WERI-Rb-1 (cell line): Measurements from ENCODE around the gene CASR.
A peak's percentile ranks its signal among the peaks of the same experiment; 100 is the strongest.

Experiments used
- DNase-seq: peaks from one replicate; pipeline ENCODE4 v3.0.0-alpha.2; 2020
- H3K27ac ChIP-seq: fragments of 250-450 bp; sonication (Bioruptor Pico); 2 replicates; pipeline ENCODE4 v1.5.1; 2020; ENCODE audit warnings: mild to moderate bottlenecking, moderate library complexity
- H3K27me3 ChIP-seq: fragments of 250-450 bp; sonication (Bioruptor Pico); 2 replicates; pipeline ENCODE4 v1.5.1; 2021; ENCODE audit warnings: mild to moderate bottlenecking, low read depth, moderate library complexity; ENCODE audit not compliant: insufficient read depth, severe bottlenecking
- H3K36me3 ChIP-seq: fragments of 250-450 bp; sonication (Bioruptor Pico); 2 replicates; pipeline ENCODE4 v1.5.1; 2020; ENCODE audit warnings: mild to moderate bottlenecking, moderate library complexity
- H3K4me3 ChIP-seq: 2 replicates; pipeline ENCODE4 v1.5.1; 2011; ENCODE audit warnings: low read depth, mild to moderate bottlenecking, control low read depth, low read length
- H3K9me3 ChIP-seq: fragments of 250-450 bp; sonication (Bioruptor Pico); 2 replicates; pipeline ENCODE4 v1.5.1; 2021; ENCODE audit warnings: mild to moderate bottlenecking, moderate library complexity; ENCODE audit not compliant: severe bottlenecking
- TF ChIP-seq, protein P1 (sequence below): IDR thresholded peaks from 2 replicates; pipeline ENCODE4 v1.5.1; 2011; ENCODE audit warnings: low read depth, mild to moderate bottlenecking, control low read depth, inconsistent platforms, low read length

Gene CASR

DNA sequence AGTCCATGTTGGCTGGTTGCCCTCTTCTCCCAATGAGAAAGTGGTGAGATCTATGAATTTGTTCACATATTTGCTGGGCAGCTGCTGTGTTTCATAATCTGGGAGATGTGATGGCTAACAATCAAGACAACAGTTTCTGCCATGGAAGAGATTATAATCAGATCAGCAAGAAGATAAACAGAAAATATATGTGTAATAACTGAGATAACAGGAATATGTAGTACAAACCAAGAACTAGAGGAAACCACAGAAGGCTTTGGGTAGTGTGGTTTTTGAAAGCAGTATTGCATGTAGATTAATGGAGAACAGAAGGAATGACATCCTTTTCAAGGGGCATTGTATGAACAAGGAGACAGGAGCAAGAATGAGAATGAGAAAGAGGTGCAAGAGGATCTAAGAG, 129.4 kb downstream of the CASR start:
- TF ChIP-seq, protein P1, sequence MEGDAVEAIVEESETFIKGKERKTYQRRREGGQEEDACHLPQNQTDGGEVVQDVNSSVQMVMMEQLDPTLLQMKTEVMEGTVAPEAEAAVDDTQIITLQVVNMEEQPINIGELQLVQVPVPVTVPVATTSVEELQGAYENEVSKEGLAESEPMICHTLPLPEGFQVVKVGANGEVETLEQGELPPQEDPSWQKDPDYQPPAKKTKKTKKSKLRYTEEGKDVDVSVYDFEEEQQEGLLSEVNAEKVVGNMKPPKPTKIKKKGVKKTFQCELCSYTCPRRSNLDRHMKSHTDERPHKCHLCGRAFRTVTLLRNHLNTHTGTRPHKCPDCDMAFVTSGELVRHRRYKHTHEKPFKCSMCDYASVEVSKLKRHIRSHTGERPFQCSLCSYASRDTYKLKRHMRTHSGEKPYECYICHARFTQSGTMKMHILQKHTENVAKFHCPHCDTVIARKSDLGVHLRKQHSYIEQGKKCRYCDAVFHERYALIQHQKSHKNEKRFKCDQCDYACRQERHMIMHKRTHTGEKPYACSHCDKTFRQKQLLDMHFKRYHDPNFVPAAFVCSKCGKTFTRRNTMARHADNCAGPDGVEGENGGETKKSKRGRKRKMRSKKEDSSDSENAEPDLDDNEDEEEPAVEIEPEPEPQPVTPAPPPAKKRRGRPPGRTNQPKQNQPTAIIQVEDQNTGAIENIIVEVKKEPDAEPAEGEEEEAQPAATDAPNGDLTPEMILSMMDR = no peak
- peaks cover 9% of the 10 kb centered on the region for H3K27me3 ChIP-seq
- no peak overlapping the region for H3K27ac ChIP-seq
- DNase-seq = no peak
- H3K9me3 ChIP-seq = no peaks in the 10 kb centered on the region
- no peaks in the 10 kb centered on the region for H3K36me3 ChIP-seq
- H3K4me3 ChIP-seq = no peak overlapping the region

DNA sequence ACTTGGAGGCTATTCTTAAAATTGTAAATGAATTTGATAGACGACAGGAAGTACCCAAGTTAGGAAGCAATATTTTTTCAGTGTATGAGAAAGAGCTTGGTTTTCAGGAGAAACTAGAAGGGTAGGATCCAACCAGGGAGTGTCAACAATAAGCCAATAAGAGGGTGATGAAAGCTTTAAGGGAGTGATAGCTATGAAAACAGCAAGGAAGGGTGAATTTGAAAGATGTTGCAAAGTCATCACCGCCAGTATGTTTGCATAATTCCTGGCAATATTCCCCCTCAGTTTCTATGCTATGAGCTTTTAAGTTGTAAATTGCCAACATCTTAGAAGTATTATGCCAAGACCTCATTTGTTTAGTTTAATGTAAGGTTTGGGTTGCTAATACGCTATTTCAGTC, 129.8 kb downstream of the CASR start:
- H3K4me3 ChIP-seq = no peak overlapping the region
- H3K36me3 ChIP-seq = no peaks in the 10 kb centered on the region
- TF ChIP-seq, protein P1 = no peak
- peaks cover 9% of the 10 kb centered on the region for H3K27me3 ChIP-seq
- no peaks in the 10 kb centered on the region for H3K9me3 ChIP-seq
- no peak for DNase-seq
- H3K27ac ChIP-seq = no peak overlapping the region

DNA sequence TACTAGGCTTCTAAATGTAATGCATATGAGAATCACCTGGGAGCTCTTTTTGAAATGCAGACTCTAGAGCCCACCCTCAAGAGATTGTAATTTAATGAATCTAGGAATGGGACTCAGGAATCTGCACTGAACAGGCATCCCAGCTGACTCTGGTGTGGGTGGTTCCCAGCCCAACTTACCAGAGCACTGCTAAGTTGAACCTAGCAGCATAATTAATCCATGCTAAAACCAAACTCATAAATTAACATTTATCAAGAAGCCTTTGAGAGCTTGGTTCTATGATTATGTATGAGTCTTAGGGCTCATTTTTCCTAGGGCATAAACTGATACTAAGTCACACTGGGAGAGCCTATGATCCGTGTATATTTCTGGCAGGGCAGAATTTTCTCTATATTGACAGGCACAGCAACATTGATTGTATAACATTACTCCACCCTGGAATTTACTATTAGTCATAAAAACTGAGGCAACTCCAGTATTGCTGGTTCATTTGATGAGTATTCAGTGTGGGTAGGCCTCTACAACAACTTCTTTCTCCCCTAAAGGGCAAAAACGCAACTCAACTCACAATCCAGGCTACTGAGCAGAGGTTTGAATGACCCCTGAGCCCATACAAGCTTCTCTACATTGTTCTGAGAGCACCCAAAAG, 130.9 kb downstream of the CASR start:
- TF ChIP-seq, protein P1 = no peak
- Histone ChIP-seq H3K36me3 (no peaks in the 10 kb centered on the region), H3K27me3 (peaks cover 9% of the 10 kb centered on the region), H3K27ac (no peak overlapping the region), H3K4me3 (no peak overlapping the region), H3K9me3 (peaks cover 3% of the 10 kb centered on the region)
- no peak for DNase-seq

DNA sequence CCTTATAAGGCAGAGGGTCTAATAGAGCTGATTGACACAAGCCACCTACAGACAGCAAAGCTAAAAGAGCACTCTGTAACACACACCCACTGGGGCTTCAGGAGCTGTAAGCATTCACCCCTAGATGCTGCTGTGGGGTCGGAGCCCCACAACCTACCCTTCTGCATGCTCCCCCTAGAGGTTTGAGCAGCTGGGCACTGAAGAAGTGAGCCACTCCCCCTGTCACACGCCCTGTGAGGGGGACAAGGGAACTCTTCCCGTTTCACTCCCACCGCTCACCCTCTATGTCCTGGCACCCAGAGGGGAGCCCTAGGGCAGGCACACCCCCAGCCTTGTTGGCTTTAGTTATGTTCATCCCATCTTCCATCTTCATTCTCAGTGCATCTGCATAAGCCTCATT, 132.2 kb downstream of the CASR start:
- H3K9me3 ChIP-seq = peaks cover 10% of the 10 kb centered on the region
- DNase-seq = no peak
- TF ChIP-seq, protein P1 = 0 out of 2 replicates have a peak, but pooled peaks have one; percentile 19
- H3K27me3 ChIP-seq = peaks cover 3% of the 10 kb centered on the region
- no peaks in the 10 kb centered on the region for H3K36me3 ChIP-seq
- no peak overlapping the region for H3K4me3 ChIP-seq
- no peak overlapping the region for H3K27ac ChIP-seq

DNA sequence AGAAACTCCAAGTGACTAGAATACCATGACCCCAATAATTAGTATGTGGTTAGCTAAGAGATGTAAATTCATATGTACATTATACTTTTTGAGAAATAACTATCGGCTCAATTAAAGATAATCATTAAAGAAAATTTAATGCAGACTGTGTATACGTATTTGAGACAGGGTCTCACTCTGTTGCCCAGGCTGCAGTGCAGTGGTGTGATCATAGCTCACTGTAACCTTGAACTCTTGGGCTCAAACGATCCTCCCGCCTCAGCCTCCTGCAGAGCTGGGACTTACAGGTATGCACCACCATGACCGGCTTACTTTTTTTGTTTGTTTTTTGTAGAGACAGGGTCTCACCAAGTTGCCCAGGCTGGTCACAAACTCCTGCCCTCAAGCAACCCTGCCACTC, 132.9 kb downstream of the CASR start:
- peaks cover 11% of the 10 kb centered on the region for H3K9me3 ChIP-seq
- DNase-seq = no peak
- H3K36me3 ChIP-seq = no peaks in the 10 kb centered on the region
- H3K4me3 ChIP-seq = no peak overlapping the region
- TF ChIP-seq, protein P1 = no peak
- no peak overlapping the region for H3K27ac ChIP-seq
- H3K27me3 ChIP-seq = peaks cover 3% of the 10 kb centered on the region

DNA sequence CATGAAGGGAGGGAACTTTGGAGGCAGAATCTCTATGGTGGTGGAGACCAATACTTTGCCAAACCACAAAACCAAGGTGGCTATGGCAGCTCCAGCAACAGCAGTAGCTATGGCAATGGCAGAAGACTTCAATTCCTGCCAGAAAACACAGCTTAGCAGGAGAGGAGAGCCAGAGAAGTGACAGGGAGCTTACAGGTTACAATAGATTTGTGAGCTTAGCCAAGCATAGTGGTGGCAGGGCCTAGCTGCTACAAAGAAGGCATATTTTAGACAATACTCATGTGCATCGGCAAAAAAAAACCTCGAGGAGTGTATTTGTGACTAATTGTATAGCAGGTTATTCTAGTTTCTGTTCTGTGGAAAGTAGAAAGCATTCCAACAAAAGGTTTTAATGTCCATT, 135.2 kb downstream of the CASR start:
- Histone ChIP-seq H3K27me3 (peaks cover 3% of the 10 kb centered on the region), H3K4me3 (no peak overlapping the region), H3K36me3 (no peaks in the 10 kb centered on the region), H3K27ac (no peak overlapping the region), H3K9me3 (peaks cover 11% of the 10 kb centered on the region)
- DNase-seq = no peak
- TF ChIP-seq, protein P1 = no peak
